NT2/D1 (cell line): ENCODE results near the gene VPS8.

Experiments
- SUZ12 ChIP-seq: IDR thresholded peaks from 2 replicates; pipeline ENCODE4 v1.6.1; 2011; ENCODE audit not compliant: insufficient read length, insufficient read depth; ENCODE audit errors: extremely low read depth
- ZNF274 ChIP-seq: IDR thresholded peaks from 2 replicates; pipeline ENCODE4 v1.6.1; 2011; ENCODE audit warnings: mild to moderate bottlenecking, low read depth, low read length

- TF ChIP-seq SUZ12 = no peak
- TF ChIP-seq ZNF274 = no peak
Measured at GRCh38 chr3:185075547-185075946, 263.6 kb downstream of the VPS8 start.
